ENCODE results near the gene RUNX1. TPM values are rescaled to one million over a fixed set of nuclear protein-coding genes. Genes with fewer than 3 reads are reported as not detected.
"Not testable (repeated sequence)": the region's sequence is repeated elsewhere in the genome, so short reads cannot be mapped to it uniquely, and the experiment has no call there.

RUNX1 gene
- total RNA-seq, 1 donor from 2014 or later: 0.51 TPM

DNA sequence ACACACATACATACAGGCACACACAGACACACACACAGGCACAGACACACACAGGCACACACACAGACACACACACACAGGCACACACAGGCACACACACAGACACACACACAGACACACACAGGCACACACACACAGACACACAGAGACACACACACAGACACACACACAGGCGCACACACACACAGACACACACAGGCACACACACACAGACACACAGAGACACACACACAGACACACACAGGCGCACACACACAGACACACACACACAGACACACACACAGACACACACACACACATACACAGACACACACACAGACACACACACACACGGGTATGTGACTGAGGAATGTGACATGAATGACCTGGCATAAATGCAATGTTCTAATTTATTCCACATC is 55.6 kb downstream of the RUNX1 start:
- DNase-seq (ENCODE audit: low read depth in 2 of 2): not testable (repeated sequence)

DNA sequence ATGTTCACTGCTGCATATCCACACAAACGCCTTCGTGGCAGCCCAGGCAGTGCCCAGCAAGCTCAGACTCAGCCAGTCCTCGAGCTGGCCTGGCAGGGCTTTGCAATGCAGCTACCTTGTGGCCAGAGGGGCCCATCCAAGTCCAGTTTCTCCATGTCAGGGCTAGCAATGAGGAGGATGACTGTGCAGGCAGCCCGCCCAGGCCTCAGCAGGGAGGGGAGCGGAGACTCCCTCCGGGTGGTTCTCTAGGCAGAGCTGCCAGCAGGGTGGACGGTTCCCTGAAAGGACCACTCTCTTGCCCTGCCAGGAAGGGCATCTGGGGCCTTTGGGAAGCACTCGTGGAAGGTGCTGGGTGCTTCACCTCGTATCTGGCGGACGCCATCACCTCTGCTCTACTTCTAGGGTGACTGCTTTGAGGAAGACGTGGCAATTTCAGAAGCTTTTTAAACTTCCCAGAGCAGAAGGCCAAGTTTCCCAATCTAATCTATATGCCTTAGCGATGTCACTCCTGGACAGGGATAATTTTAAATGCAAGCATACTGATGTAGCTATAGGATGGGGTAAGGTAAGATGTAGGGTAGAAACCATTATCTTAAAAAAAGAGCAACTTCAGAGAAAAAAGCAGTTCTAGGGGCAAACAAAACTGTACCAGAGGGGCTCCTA is 56.2 kb downstream of the RUNX1 start:
- no peak for DNase-seq (ENCODE audit: low read depth in 2 of 2)

DNA sequence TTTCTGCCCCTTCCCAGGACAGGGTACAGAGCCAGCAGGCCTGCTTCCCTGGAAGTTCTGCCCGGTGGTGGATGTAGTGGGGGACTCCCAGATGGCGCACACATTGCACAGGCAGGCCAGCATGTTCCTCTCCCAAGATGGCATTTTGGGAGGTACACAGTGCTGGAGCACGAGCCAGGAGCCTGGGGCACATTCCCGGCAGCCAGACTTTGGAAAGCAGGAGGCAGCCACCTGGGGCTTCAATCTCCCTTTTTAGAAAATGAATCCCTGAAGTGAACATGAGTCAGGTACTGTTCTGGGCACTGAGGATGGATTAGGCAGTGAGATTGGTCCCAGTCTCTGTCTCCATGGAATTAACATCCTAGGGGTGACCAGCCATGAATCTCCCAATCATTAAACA is 56.9 kb downstream of the RUNX1 start:
- no peak for DNase-seq (ENCODE audit: low read depth in 2 of 2)

DNA sequence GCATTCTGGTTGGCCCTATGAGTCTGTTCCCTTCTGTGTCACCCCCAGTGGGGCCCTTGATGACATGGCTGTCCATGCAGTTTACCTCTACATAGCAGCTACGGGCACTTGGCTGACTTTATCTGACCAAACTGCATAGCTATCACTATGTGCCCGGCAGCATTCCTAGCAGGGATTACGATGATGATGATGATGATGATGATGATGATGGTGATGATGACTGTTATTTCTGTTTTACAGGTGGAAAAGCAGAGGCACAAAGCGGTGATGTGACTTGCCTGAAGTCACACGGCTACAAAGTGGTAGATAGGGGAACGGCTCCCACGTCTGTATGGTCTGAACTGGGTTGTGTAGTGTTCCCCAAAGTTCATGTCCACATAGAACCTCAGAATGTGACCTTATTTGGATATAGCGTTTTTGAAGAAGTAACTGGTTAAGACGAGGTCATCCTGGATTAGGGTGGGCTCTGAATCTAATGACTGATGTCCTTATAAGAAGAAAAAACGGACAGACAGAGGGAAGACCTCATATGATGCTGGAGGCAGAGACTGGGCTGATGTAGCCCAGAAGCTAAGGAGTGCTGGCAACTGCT is 57.6 kb downstream of the RUNX1 start:
- no peak for DNase-seq (ENCODE audit: low read depth in 2 of 2)

DNA sequence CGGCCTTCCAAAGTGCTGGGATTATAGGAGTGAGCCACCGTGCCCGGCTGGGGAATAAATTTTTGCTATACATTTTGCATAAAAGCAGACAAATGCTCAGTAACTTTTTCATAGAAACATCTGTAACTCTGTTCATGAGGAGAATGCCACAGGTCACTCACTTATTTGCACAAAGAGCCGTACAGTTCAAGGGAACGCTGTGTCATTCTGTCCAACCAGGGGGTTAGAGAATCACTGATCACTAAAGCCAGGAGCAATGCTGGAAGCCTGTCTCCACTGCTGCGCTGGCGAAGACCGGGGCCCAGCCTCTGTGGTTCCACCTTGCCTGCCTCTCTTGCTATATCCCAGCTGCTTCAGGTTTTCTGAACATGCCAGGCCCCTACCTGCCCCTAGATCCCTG is 58.3 kb downstream of the RUNX1 start:
- DNase-seq (ENCODE audit: low read depth in 2 of 2): no peak

DNA sequence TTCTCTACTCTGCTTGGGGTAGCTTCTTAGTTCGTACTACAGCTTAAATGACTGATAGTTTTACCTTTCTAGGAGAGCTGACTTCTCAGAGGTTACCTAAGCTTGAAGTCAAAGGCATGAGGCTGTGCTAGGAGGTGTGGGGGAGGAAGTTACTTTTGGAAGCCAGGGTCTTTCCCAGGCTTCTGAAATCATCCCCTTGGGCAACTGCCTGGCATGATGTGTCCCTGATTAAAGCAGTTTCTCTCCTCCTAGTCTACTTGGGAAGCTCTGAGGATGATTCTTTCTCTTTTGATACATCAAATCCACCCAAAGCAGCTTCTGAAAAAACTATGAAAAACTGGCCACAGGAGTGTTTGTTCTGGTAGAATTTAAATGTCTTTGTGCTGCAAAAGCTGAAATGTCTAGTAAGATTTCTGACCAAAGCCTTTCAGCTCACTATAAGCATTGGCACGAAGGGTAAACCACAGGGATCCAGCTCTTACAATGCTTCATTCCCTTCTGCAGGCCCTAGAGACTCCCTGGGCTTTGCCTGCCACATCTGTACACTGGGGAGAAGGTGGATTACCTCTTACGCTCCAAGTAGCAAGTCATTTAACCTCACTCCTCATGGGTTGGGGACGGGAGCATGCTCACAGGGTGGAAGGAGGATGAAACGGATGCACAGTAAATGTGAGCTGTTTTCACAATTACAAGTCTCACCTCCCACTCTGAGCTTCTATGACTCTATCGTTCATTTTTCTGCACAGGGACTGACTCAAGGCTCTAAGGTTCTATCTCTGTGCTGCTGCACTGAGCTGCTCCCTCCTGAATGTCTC is 59.6 kb downstream of the RUNX1 start:
- DNase-seq (ENCODE audit: low read depth in 2 of 2): no peak

DNA sequence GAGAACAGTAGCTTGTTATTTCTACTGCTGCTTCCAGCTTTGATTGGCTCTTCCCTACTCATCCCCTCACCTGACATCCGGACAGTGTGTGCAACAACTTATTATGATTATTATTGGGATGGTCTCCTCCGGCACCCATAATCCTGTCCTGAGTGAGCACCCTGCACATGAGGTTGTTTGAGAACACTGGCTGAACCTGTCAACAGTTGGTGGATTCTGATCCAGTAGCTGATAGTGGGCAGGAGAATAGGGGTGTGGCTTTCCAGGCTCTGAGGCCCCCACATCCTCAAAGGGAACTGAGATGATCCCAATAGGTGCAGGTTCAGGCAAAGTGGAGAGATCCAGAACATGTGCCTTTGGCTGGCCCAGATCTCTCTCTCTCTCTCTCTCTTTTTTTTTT is 60.5 kb downstream of the RUNX1 start:
- DNase-seq (ENCODE audit: low read depth in 2 of 2): no peak

DNA sequence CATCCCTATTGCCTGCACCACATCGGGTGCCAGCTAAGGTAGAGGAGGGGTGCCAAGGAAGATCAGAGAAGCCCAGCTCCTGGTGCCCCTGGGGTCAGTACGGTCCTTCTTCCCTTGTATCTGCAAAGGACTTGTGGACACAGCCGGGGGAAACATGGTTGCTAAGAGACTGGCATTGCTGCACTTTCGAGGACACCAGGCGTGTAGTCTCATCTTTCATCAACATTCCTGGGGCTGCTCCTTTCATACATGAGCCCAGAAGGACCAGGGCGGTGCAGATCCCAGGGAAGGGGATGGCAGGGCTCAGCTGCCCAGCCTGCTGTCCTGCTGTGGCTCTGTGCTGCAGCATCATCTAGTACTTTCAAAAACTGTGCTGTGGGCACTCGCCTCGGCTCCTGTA is 61.0 kb downstream of the RUNX1 start:
- DNase-seq (ENCODE audit: low read depth in 2 of 2): no peak

DNA sequence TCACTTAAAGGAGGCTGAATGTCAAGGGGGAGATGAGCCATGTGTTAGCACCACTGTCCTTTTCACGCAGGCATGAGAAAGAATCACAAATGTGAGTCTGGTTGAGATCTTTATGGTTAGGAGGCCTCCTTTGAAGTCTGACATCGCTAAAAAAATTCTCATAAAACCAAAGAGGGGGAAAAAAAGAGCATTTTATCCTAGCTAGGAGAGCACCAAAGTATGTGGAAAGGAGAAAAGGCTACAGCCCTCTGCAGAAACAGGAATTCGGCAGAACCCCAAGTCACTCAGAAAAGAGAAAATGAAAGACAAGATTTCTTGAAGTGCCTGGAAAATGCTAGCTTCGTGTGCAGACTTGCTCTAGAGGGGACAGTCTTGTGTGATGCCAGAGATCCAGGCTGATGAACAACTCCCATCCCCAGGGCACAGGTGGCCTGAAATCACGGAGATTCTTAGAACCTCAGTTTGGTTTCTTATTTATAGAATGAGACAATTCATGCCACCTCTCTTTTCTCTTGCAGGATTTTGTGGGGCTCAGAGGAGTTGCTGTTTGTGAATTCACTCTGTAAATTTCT is 61.5 kb downstream of the RUNX1 start:
- no peak for DNase-seq (ENCODE audit: low read depth in 2 of 2)

DNA sequence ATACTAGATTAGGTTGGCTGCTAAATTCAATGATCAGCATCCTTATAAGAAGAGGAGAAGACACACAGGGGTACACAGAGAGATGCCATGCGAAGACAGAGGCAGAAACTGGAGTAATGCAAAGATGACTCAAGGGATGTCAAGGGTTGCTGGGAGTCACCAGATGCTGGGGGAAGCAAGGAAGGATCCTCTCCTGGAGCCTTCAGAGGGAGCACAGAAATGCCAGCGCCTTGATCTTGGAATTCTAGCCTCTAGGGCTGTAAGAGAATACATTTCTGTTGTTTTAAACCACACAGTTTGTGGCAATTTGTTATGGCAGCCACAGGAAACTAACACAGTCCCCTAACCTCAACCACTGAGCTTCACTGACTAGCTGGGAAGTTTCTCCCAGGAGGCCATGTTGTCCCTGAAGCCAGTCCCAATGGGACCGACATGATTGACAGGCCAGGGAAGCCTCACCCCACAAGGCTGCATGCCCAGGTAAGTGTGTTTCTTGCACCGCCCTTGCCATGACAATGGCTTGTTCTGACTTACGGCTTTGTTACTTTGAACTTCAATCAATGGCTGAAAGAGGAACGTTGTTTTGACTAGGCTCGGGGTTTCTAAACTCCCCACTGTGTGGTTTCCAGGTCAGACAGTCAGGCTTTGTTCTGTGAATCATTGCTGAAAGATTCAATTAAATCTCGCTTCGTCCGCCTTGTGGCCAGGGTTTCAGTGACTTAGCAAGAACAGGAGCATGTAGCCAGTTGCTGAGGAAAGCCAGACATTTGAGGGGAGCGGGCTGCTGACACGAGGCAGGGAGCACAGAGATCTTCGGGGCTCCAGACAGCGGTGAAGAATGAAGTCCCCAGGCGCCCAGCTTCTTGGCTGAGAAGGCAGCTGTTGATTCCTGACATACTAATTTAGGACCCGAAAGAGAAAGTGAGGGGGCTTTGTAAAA is 62.3 kb downstream of the RUNX1 start:
- peak in 1 of 2 donors; percentile 10 for DNase-seq (ENCODE audit: low read depth in 2 of 2)

DNA sequence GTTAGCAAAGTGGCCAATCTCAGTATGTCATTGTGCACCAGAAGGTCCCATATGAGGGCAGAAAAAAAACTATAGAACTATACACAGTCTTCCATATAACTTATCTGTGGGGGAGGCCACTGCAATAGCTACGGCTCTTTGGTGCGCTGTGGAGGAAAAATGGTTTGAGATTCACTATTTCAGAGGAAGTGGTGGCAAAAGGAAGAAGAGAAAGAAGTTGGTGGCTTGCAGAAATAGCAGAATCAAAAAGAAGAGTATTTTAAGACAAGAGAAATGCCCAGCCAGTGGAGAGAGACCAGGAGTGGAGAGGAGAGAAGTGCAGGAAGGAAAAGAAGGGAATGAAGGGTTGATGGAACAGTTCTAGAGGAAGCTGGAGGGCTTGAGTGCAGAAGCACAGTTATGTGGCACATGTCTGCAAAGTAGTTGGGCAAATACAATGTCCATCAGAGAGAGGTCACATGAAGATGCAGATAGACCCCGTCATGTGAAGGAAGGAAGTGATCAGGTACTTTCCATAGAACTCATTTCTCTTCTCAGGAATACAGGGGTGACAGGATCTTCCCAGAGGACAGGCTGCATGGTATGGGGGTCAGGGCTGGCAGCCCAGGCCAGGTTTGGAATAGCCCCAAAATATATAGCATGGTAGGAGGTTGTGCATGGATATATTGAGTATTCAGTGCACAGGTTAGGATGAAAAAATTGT is 64.6 kb downstream of the RUNX1 start:
- DNase-seq (ENCODE audit: low read depth in 2 of 2): no peak

DNA sequence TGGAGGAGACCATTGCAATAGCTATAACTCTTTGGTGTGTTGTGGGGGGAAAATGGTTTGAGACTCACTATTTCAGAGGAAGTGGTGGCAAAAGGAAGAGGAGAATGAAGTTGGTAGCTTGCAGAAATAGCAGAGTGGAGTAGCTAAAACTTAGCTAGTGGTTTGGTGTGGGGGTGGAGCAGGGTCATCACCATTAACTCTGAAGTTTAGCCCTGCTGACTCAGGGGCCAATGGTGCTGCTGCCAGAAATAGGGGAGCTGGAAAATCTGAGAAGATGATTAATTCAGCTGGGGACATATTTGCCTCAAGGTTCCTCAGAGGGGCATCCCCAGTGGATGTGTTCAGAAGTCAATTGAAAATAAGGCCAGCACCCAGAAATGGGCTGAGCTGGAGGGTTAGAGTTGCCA is 65.4 kb downstream of the RUNX1 start:
- peak in 1 of 2 donors; percentile 31 for DNase-seq (ENCODE audit: low read depth in 2 of 2)

DNA sequence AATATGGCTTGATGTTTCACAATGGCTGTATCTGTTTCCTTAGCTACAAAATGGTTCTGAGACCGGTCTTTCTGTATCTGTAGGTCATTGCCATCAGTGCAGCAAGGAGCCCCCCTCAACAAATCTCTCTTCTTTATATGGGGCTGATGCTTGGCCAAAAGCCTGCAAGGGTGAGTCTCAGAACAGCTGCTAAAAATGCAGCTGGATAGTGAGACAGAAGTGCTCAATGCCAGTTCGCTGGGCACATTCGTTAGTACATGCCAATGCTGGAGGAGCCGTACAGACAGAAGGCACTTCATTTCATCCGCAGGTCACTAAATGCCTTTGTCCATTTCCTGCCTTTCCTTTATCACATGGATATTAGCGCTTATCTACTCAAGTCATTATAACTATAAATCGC is 67.3 kb downstream of the RUNX1 start:
- no peak for DNase-seq (ENCODE audit: low read depth in 2 of 2)

DNA sequence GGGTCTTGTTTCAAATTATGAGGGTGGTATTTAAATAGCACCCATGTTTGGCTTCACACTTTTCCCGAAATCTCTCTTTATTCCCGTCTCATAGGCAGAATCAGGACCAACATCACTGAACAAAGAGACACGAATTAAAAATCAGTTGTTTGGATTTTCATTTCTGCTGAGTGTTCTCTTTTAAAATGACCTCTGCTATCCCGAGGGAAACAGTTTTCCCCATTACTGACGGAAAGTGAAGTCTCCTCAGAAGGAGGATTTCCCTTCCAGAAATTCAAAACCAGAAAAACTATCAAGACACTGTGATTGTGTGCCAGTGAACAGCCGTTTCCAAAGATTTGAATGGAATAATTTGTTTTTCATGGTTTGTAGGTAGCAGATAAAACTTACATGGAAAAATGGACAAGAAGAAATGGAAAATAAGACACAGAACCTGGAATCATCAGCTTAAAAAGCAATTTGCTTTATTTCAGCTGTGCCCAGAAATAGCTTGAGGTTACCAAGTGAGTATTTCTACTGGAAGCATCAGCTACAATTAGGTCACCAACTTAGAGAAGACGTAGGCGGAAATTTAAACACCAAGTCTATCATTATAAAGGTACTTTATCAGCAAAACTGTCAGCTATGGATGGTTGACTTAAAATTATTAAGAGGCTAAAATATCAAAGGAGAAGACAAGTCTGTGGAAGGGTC is 68.5 kb downstream of the RUNX1 start:
- DNase-seq (ENCODE audit: low read depth in 2 of 2): no peak

DNA sequence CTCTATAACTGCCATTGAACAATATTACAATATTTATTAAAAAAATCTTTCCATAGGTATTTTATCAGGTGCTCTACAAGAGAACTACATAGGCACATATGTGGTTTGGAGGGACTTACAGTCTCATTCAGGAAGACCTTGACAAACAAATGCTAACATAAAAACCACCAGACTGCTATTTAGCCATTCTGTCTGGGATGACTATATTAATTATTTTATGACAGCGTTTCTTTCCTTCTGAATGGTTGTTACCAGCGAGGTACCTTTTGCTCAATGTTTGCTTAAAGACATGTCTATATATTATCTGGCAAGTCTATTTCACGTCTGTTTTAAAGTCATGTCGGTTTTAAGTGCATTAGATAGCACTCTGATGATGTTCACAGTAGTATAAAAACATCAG is 69.7 kb downstream of the RUNX1 start:
- DNase-seq (ENCODE audit: low read depth in 2 of 2): no peak

DNA sequence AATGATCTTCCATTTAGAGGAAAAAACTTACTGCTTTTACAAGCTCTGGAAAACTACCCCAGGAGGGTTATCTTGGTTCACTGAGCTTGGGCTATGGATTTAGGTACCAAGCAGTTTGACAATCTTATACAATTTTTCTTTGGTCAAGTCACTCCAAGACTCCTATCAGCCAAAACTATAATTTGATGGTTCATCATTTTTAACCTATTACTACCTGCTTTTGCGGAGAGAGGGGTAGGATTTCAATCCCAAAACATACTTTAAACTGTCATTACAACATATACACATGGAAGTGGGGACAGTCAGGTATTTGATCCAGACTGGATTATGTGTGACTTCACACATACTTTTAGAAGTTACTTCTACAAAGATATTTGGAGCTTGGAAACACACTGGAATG is 71.8 kb downstream of the RUNX1 start:
- DNase-seq (ENCODE audit: low read depth in 2 of 2): no peak

DNA sequence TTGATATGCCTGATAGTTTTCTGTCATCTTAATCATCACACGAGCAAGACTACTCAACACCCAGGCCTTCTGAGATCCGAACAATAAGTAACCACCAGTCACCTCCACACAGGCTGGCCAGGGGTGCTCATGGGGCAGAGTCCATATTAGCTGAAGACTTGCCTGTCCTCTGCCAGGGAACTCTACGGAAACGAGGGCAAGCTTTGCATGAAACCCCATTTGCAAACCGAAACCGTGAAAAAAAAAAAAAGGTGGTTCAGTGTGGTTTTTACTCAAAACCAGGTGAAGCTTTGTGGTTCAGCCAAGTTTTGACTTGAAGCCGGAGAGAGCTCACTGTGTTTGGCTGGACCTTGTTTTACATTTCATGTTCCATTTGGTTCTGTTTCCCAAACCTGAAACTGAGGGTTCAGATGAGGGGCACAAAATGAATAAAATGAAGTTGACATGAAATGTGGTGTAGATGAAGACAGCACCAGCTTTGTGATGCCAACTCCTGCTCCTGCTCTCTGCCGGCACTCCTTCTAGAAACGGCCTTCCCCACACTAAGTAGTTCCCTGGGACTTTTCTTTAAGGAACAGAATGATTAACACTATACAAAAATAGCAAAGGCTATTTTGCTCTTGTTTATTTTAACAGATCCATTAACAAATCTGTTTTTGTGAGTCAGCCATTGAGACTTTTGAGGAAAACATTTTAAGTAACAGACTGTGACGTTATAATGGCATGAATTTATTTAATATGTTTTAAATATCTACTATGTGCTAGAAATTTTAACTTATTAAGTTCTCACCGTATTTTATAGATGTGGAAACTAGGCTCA is 74.7 kb downstream of the RUNX1 start:
- DNase-seq (ENCODE audit: low read depth in 2 of 2): no peak

DNA sequence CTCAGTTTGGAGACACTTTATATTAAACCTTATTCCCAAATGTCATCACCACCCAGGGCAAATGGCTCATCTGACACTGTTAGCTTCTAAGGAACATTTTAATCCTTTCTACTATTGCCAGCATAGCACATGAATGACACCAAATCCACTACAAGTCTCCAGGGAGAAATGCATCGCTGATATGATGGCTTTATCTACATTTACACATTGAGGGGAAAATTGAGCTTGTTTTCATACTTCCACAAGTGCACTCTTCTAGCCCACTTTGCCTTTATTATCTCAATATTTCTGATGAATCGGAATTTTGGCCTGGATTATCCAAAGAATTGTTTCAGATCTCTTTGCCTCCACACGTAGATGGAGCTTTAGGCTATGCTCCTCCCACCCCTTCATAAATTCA is 75.4 kb downstream of the RUNX1 start:
- DNase-seq (ENCODE audit: low read depth in 2 of 2): no peak

DNA sequence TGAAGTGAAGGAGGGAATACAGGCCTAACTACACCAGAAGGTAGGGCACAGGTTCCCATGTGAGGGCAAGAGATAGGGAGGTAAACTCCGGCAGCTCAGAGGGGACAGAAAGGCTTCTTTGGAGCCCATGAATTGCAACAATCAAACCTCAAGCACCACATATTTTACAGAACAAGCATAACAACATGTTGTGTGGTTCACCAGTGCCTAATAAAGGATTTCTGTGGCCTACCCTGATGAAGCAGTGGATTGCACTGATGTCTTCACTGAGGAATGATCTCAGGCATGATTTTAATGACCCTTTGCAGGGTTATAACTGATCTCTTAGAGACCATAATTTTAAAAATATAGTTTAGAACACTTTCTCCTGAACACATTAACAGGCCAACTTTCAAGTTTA is 77.4 kb downstream of the RUNX1 start:
- no peak for DNase-seq (ENCODE audit: low read depth in 2 of 2)

All from dermis microvascular lymphatic vessel endothelial cell (primary cell).